HG03469 (cell line): Measurements from ENCODE around the gene GRK5.

Source experiments
- ATAC-seq: cut with Tn5 transposase; IDR thresholded peaks from one replicate; pipeline ENCODE4 v1.9.1; 2021; ENCODE audit warnings: mild to moderate bottlenecking, moderate library complexity, moderate number of reproducible peaks; ENCODE audit not compliant: unreplicated experiment

GRK5 gene

DNA sequence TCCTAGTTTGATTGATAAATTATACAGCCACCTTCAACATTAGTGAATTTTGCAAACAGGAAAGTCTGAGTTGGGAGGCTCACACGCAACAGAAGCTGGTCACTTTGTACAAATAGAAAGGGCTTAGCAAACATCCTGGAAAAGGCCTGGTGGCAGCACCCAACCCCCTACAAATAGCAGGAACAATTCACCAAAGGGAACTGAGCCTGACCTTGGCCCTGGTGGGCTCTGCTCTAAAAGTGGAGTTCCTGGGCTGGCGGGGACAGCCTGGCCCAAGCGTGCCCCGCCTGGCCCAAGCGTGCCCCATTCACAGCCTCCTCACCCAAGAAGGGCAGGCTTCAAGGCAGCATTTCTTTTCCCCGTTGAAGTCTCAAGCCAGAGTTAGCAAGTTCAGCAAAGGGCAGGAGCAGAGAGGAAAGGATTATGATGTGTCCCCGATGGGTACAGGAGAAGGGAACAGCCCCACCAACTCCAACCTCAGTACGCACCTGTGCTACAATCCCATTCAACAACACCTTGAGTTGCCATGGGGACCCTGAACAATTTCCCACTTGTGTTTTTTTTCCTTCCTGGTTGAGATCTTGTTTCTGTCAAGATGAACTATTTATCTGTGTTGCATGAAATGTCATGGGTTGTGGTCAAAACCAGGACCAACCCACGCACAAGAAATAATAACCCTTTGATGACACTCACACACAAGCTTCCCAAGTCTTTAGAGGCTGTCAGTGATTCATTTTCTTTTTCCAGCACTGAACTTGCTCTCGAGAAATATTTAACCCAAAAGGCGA, 291.7 kb downstream of the GRK5 start:
- no peak for ATAC-seq

DNA sequence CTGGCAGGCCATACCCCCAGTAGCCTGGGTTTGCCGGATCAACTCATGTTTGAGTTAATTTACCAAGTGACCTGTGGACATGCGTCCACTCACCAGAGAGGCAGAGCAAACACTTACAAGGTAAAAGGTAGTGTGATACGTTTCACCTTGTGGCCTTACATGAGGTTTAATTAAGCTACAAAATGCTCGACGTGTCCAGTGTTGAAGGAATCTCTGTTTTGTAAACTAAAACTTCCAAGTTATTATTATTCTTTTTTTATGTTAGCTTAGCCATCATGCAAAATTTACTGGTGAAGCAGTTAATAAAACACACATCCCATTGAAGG, 292.3 kb downstream of the GRK5 start:
- ATAC-seq, result no peak

- no peak for ATAC-seq
Measured at GRCh38 chr10:119500123-119500795, 292.9 kb downstream of the GRK5 start.

DNA sequence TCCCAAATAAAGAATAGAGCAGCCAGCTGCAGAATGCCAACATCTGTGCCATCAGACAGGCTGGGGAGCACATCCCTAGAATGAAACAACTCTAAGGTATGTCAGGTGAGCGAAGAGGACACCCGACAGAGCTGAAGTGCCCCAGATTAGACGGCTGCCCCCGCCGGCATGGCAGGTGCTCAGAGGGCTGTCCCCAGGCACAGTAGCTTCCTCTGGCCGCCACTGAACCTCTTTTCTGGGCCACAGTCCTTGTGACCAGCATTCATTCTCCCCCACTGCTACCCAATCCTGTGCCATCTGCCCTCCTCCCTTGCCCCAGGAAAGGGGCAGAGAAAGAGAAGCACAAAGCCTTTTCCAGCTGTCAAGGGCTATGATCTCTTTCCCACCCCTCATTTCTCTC, 293.4 kb downstream of the GRK5 start:
- no peak for ATAC-seq

GRCh38 chr10:119501690-119502089, 294.3 kb downstream of the GRK5 start:
- ATAC-seq, result no peak

DNA sequence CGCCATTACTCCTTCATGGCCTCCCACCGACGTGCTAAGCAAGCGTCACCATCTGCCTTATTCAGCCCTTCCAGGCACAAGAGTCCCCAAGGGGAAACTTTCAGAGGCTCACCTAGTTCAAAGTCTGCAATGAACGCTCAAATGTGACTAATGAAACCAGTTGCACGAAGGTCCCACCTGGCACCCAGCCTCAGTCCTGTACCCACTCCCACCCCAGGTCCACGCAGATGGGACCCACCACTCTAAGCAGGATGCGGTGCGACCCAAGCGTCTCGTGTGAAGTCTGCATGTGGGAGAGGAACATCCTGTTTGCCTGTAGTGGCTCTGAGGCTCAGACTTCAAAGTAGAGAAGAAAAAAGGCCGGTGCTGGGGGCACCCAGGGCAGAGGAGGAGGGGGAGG, 294.8 kb downstream of the GRK5 start:
- no peak for ATAC-seq

DNA sequence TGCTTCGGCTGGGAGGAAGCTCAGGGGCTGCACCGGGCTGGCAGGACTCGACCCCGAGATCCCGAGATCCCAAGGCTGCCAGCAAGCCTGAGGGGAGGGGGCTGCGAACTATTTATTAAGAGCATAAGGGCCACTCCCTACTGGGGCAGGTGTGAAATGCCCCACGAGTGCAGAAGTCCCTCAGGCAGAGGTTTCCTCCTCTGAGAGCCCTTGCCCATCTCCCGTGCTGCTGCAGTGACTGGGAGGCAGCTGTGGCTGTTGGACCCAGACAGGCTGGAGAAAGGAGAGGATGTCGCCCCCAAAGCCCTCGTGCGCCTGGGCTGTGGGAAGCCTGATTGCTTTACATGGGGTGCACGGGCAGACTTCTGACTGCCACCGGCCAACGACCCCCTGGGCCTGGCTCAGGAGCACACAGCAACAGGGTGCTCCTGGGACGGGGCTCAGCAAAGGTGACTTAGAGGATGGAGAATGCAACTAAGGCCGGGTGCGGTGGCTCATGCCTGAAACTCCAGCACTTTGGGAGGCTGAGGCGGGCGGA, 295.3 kb downstream of the GRK5 start:
- no peak for ATAC-seq

DNA sequence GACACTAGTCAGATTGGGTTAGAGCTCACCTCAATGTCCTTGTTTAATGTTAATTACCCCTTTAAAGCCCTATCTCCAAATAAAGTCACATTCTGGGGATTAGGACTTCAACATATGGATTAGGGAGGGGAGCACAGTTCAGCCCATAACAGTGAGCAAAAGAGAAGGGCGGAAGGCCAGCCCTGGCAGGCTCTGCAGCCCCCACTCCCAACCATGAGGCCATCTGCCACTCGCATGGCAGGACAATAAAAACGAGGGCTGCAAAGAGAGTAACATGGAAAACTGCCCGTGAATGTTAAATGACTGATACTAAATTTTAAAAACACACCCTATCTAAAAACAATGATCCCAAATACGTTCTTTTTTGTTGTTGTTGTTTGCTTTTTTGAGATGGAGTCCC, 296.4 kb downstream of the GRK5 start:
- no peak for ATAC-seq

GRCh38 chr10:119504651-119505050, 297.3 kb downstream of the GRK5 start:
- ATAC-seq, result no peak

DNA sequence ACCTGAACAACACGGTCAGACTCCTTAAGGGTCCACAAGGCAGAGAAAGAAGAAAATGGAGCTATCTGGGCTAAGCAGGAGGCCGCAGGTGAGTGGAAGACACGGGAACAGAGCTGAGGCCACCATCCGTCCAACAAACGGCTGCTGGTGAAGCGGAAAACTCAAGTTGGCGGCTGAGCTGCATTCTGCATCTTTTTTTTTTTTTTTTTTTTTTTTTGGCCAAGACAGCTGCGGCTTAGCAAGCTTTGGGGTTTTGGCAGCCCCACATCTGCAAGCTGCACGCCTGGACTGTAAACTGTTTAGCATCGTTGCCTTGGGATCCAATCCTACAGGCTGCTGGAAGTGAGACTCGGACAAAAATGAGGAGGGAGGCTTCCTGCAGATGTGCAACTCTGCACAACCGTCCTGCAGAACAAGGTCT, 297.8 kb downstream of the GRK5 start:
- no peak for ATAC-seq
